ENCODE data around the gene SLC39A11.

SLC39A11 gene

GRCh38 chr17:72613806-72614292 is 478.6 kb downstream of the SLC39A11 start:
- Histone ChIP-seq H3K4me3 (ENCODE audit: control insufficient read depth in 1 of 7, extremely low read depth in 1 of 7, insufficient read depth in 4 of 7, low read depth in 2 of 7, low read length in 6 of 7) (no peak overlapping the region), H3K4me1 (ENCODE audit: control extremely low read depth in 1 of 4, control insufficient read depth in 4 of 4, insufficient read depth in 4 of 4, low read length in 3 of 4) (peaks cover 0 to 7% (median 4%) of the 10 kb centered on the region in 4 experiments), H3K27ac (ENCODE audit: insufficient read depth in 1 of 2, low read depth in 1 of 2, low read length in 2 of 2, poor library complexity in 1 of 2, severe bottlenecking in 2 of 2) (no peak overlapping the region), H3K27me3 (replicated peaks in 2 of 5; ENCODE audit: control insufficient read depth in 4 of 5, insufficient read depth in 5 of 5, low read length in 4 of 5) (peaks cover 4 to 63% (median 18%) of the 10 kb centered on the region in 5 experiments), H3K36me3 (ENCODE audit: control insufficient read depth in 4 of 4, insufficient read depth in 4 of 4, low read length in 3 of 4) (no peaks in the 10 kb centered on the region), H3K9me3 (ENCODE audit: control extremely low read depth in 1 of 5, control insufficient read depth in 4 of 5, insufficient read depth in 2 of 5, low read depth in 1 of 5, low read length in 4 of 5) (no peaks in the 10 kb centered on the region)
- WGBS (ENCODE audit: insufficient coverage): 84% methylated on average over 3 of the region's 3 CpGs
- DNase-seq: peak in 2 of 3 donors; percentile 58 to 69
- ChIA-PET CTCF (interaction anchor here (1.5 kb wide), 1 partner anchor 111 kb away, joined by 4 read pairs; no protein-coding TSS in a partner anchor), POLR2A (no interaction called here)

- H3K4me3 ChIP-seq (ENCODE audit: control insufficient read depth in 1 of 7, extremely low read depth in 1 of 7, insufficient read depth in 4 of 7, low read depth in 2 of 7, low read length in 6 of 7): no peak overlapping the region
- peaks cover 0 to 7% (median 4%) of the 10 kb centered on the region in 4 experiments for H3K4me1 ChIP-seq (ENCODE audit: control extremely low read depth in 1 of 4, control insufficient read depth in 4 of 4, insufficient read depth in 4 of 4, low read length in 3 of 4)
- DNase-seq: no peak
- WGBS (ENCODE audit: insufficient coverage): 92% methylated on average over 6 of the region's 7 CpGs
- H3K9me3 ChIP-seq (ENCODE audit: control extremely low read depth in 1 of 5, control insufficient read depth in 4 of 5, insufficient read depth in 2 of 5, low read depth in 1 of 5, low read length in 4 of 5): peaks cover 0 to 2% (median 0%) of the 10 kb centered on the region in 5 experiments
- H3K36me3 ChIP-seq (ENCODE audit: control insufficient read depth in 4 of 4, insufficient read depth in 4 of 4, low read length in 3 of 4): no peaks in the 10 kb centered on the region
- ChIA-PET POLR2A (no interaction called here), CTCF (interaction anchor here (1.5 kb wide), 1 partner anchor 112 kb away, joined by 4 read pairs; no protein-coding TSS in a partner anchor)
- H3K27ac ChIP-seq (ENCODE audit: insufficient read depth in 1 of 2, low read depth in 1 of 2, low read length in 2 of 2, poor library complexity in 1 of 2, severe bottlenecking in 2 of 2): no peak overlapping the region
- peaks cover 4 to 63% (median 18%) of the 10 kb centered on the region in 5 experiments for H3K27me3 ChIP-seq (replicated peaks in 2 of 5; ENCODE audit: control insufficient read depth in 4 of 5, insufficient read depth in 5 of 5, low read length in 4 of 5)
Observed at GRCh38 chr17:72613396-72613795, 479.1 kb downstream of the SLC39A11 start.

GRCh38 chr17:72611172-72611571 is 481.3 kb downstream of the SLC39A11 start:
- Histone ChIP-seq H3K27ac (ENCODE audit: insufficient read depth in 1 of 2, low read depth in 1 of 2, low read length in 2 of 2, poor library complexity in 1 of 2, severe bottlenecking in 2 of 2) (no peak overlapping the region), H3K27me3 (replicated peaks in 2 of 5; ENCODE audit: control insufficient read depth in 4 of 5, insufficient read depth in 5 of 5, low read length in 4 of 5) (peaks cover 0 to 43% (median 8%) of the 10 kb centered on the region in 5 experiments), H3K9me3 (ENCODE audit: control extremely low read depth in 1 of 5, control insufficient read depth in 4 of 5, insufficient read depth in 2 of 5, low read depth in 1 of 5, low read length in 4 of 5) (peaks cover 0 to 12% (median 4%) of the 10 kb centered on the region in 5 experiments), H3K36me3 (ENCODE audit: control insufficient read depth in 4 of 4, insufficient read depth in 4 of 4, low read length in 3 of 4) (no peaks in the 10 kb centered on the region), H3K4me1 (ENCODE audit: control extremely low read depth in 1 of 4, control insufficient read depth in 4 of 4, insufficient read depth in 4 of 4, low read length in 3 of 4) (peaks cover 0 to 7% (median 2%) of the 10 kb centered on the region in 4 experiments), H3K4me3 (ENCODE audit: control insufficient read depth in 1 of 7, extremely low read depth in 1 of 7, insufficient read depth in 4 of 7, low read depth in 2 of 7, low read length in 6 of 7) (no peak overlapping the region)
- DNase-seq: no peak
- 96% methylated on average over 6 of the region's 9 CpGs for WGBS (ENCODE audit: insufficient coverage)
- ChIA-PET POLR2A (no interaction called here), CTCF (interaction anchor here (1.2 kb wide), 1 partner anchor 8 kb away, joined by 4 read pairs; no protein-coding TSS in a partner anchor)

- no peak overlapping the region for H3K4me3 ChIP-seq (ENCODE audit: control insufficient read depth in 1 of 7, extremely low read depth in 1 of 7, insufficient read depth in 4 of 7, low read depth in 2 of 7, low read length in 6 of 7)
- no peak for DNase-seq
- peaks cover 0 to 12% (median 4%) of the 10 kb centered on the region in 5 experiments for H3K9me3 ChIP-seq (ENCODE audit: control extremely low read depth in 1 of 5, control insufficient read depth in 4 of 5, insufficient read depth in 2 of 5, low read depth in 1 of 5, low read length in 4 of 5)
- H3K36me3 ChIP-seq (ENCODE audit: control insufficient read depth in 4 of 4, insufficient read depth in 4 of 4, low read length in 3 of 4): no peaks in the 10 kb centered on the region
- H3K4me1 ChIP-seq (ENCODE audit: control extremely low read depth in 1 of 4, control insufficient read depth in 4 of 4, insufficient read depth in 4 of 4, low read length in 3 of 4): peaks cover 0 to 15% (median 2%) of the 10 kb centered on the region in 4 experiments
- peaks cover 0 to 26% (median 6%) of the 10 kb centered on the region in 5 experiments for H3K27me3 ChIP-seq (replicated peaks in 2 of 5; ENCODE audit: control insufficient read depth in 4 of 5, insufficient read depth in 5 of 5, low read length in 4 of 5)
- ChIA-PET POLR2A (no interaction called here), CTCF (no interaction called here)
- H3K27ac ChIP-seq (ENCODE audit: insufficient read depth in 1 of 2, low read depth in 1 of 2, low read length in 2 of 2, poor library complexity in 1 of 2, severe bottlenecking in 2 of 2): no peak overlapping the region
- no CpG with 5 or more reads among the region's 2 CpGs for WGBS (ENCODE audit: insufficient coverage)
Observed at GRCh38 chr17:72609501-72609900, 483.0 kb downstream of the SLC39A11 start.

- Histone ChIP-seq H3K9me3 (ENCODE audit: control extremely low read depth in 1 of 5, control insufficient read depth in 4 of 5, insufficient read depth in 2 of 5, low read depth in 1 of 5, low read length in 4 of 5) (peaks cover 0 to 12% (median 4%) of the 10 kb centered on the region in 5 experiments), H3K4me3 (ENCODE audit: control insufficient read depth in 1 of 7, extremely low read depth in 1 of 7, insufficient read depth in 4 of 7, low read depth in 2 of 7, low read length in 6 of 7) (no peak overlapping the region), H3K4me1 (ENCODE audit: control extremely low read depth in 1 of 4, control insufficient read depth in 4 of 4, insufficient read depth in 4 of 4, low read length in 3 of 4) (peaks cover 0 to 16% (median 2%) of the 10 kb centered on the region in 4 experiments), H3K36me3 (ENCODE audit: control insufficient read depth in 4 of 4, insufficient read depth in 4 of 4, low read length in 3 of 4) (no peaks in the 10 kb centered on the region), H3K27me3 (replicated peaks in 2 of 5; ENCODE audit: control insufficient read depth in 4 of 5, insufficient read depth in 5 of 5, low read length in 4 of 5) (peaks cover 0 to 15% (median 2%) of the 10 kb centered on the region in 5 experiments), H3K27ac (ENCODE audit: insufficient read depth in 1 of 2, low read depth in 1 of 2, low read length in 2 of 2, poor library complexity in 1 of 2, severe bottlenecking in 2 of 2) (no peak overlapping the region)
- POLR2A ChIA-PET: no interaction called here
- CTCF ChIA-PET: no interaction called here
- no peak for DNase-seq
- WGBS (ENCODE audit: insufficient coverage): no CpG with 5 or more reads among the region's 2 CpGs
Observed at GRCh38 chr17:72608436-72608835, 484.1 kb downstream of the SLC39A11 start.

- DNase-seq: no peak
- peaks cover 0 to 27% (median 2%) of the 10 kb centered on the region in 4 experiments for H3K4me1 ChIP-seq (ENCODE audit: control extremely low read depth in 1 of 4, control insufficient read depth in 4 of 4, insufficient read depth in 4 of 4, low read length in 3 of 4)
- H3K4me3 ChIP-seq (ENCODE audit: control insufficient read depth in 1 of 7, extremely low read depth in 1 of 7, insufficient read depth in 4 of 7, low read depth in 2 of 7, low read length in 6 of 7): no peak overlapping the region
- no peaks in the 10 kb centered on the region for H3K36me3 ChIP-seq (ENCODE audit: control insufficient read depth in 4 of 4, insufficient read depth in 4 of 4, low read length in 3 of 4)
- H3K27me3 ChIP-seq (replicated peaks in 2 of 5; ENCODE audit: control insufficient read depth in 4 of 5, insufficient read depth in 5 of 5, low read length in 4 of 5): peaks cover 0 to 8% (median 0%) of the 10 kb centered on the region in 5 experiments
- ChIA-PET CTCF (no interaction called here), POLR2A (no interaction called here)
- H3K27ac ChIP-seq (ENCODE audit: insufficient read depth in 1 of 2, low read depth in 1 of 2, low read length in 2 of 2, poor library complexity in 1 of 2, severe bottlenecking in 2 of 2): no peak overlapping the region
- peaks cover 0 to 12% (median 4%) of the 10 kb centered on the region in 5 experiments for H3K9me3 ChIP-seq (ENCODE audit: control extremely low read depth in 1 of 5, control insufficient read depth in 4 of 5, insufficient read depth in 2 of 5, low read depth in 1 of 5, low read length in 4 of 5)
Observed at GRCh38 chr17:72606656-72607055, 485.8 kb downstream of the SLC39A11 start.

GRCh38 chr17:72605543-72605942 is 486.9 kb downstream of the SLC39A11 start:
- ChIA-PET CTCF (interaction anchor here (0.9 kb wide), 1 partner anchor 119 kb away, joined by 3 read pairs; no protein-coding TSS in a partner anchor), POLR2A (no interaction called here)
- H3K4me3 ChIP-seq (ENCODE audit: control insufficient read depth in 1 of 7, extremely low read depth in 1 of 7, insufficient read depth in 4 of 7, low read depth in 2 of 7, low read length in 6 of 7): no peak overlapping the region
- H3K9me3 ChIP-seq (ENCODE audit: control extremely low read depth in 1 of 5, control insufficient read depth in 4 of 5, insufficient read depth in 2 of 5, low read depth in 1 of 5, low read length in 4 of 5): peaks cover 0 to 12% (median 4%) of the 10 kb centered on the region in 5 experiments
- H3K27me3 ChIP-seq (replicated peaks in 2 of 5; ENCODE audit: control insufficient read depth in 4 of 5, insufficient read depth in 5 of 5, low read length in 4 of 5): peaks cover 0 to 8% (median 0%) of the 10 kb centered on the region in 5 experiments
- peaks cover 0 to 27% (median 2%) of the 10 kb centered on the region in 4 experiments for H3K4me1 ChIP-seq (ENCODE audit: control extremely low read depth in 1 of 4, control insufficient read depth in 4 of 4, insufficient read depth in 4 of 4, low read length in 3 of 4)
- no CpG with 5 or more reads among the region's 1 CpG for WGBS (ENCODE audit: insufficient coverage)
- no peak for DNase-seq
- H3K27ac ChIP-seq (ENCODE audit: insufficient read depth in 1 of 2, low read depth in 1 of 2, low read length in 2 of 2, poor library complexity in 1 of 2, severe bottlenecking in 2 of 2): no peak overlapping the region
- H3K36me3 ChIP-seq (ENCODE audit: control insufficient read depth in 4 of 4, insufficient read depth in 4 of 4, low read length in 3 of 4): no peaks in the 10 kb centered on the region
